ENCODE results near the gene TNFRSF8. TPM values are rescaled to one million over a fixed set of nuclear protein-coding genes. Genes with fewer than 3 reads are reported as not detected.

Gene TNFRSF8
- polyA plus RNA-seq, 1 of the 3 experiments (the other 2 are of a cell fraction), result 0.07 TPM

DNA sequence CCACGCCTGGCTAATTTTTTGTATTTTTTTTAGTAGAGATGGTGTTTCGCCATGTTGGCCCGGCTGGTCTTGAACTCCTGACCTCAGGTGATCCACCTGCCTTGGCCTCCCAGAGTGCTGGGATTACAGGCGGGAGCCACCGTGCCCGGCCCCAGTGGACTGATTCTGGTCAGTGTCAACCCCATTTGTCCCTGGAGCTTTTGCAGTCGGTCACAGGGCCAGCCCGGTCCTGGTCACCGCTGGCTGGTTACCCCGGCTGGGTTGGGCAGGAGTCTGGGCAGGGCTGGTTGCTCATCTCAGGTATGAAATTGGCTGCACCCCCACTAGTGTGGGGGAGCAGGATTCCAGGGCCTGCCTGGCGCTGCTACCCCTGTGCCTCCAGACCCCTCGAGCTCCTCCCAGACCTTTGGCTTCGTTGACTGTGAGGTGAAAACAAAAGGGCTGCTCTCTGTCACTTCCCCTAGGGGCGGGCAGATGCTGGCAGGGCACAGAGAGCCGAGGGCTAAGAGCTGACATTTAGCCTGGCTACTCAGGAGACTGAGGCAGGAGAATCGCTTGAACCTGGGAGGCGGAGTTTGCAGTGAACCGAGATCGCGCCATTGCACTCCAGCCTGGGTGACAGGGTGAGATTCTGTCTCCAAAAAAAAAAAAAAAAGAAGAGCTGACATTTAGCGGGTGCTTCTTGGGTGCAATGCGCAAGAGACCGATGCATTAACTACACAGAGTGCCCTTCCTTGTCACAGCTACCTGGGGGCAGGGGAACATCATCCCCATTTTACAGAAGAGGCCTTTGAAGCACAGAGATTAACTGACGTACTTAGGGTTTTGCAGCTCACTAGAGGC, 114.3 kb downstream of the TNFRSF8 start:
- Histone ChIP-seq H3F3A (replicated peaks; ENCODE audit: insufficient read depth) (no peaks in the 10 kb centered on the region), H3K9me2 (no peaks in the 10 kb centered on the region), H3K36me3 (replicated peaks in 1 of 2; ENCODE audit: control insufficient read depth in 1 of 2, insufficient read depth in 2 of 2, low read length in 1 of 2) (no peaks in the 10 kb centered on the region), H4K20me1 (ENCODE audit: insufficient read depth) (no peaks in the 10 kb centered on the region), H3K4me3 (ENCODE audit: low read depth in 2 of 2, low read length in 1 of 2) (no peak overlapping the region), H3K79me2 (ENCODE audit: insufficient read depth) (no peaks in the 10 kb centered on the region), H3K27me3 (ENCODE audit: insufficient read depth) (no peaks in the 10 kb centered on the region), H3K27ac (ENCODE audit: low read depth in 2 of 2, low read length in 1 of 2) (no peak overlapping the region), H3K9me3 (no peaks in the 10 kb centered on the region), H2AFZ (ENCODE audit: low read depth) (no peak overlapping the region), H3K4me1 (ENCODE audit: control insufficient read depth in 1 of 2, insufficient read depth in 2 of 2, low read depth in 1 of 2, low read length in 1 of 2) (peaks cover 6 to 7% of the 10 kb centered on the region in 2 experiments; a peak in 2 of 4 replicates), H3K4me2 (no peak overlapping the region), H3K9ac (no peak overlapping the region)
- no peak for DNase-seq
- ChIA-PET CTCF (interaction anchor here (0.6 to 4.4 kb wide), 6 partner anchors 30 to 59 kb away, joined by 3 to 29 read pairs (median 3); no protein-coding TSS in a partner anchor), POLR2A (no interaction called here)
- no peak for TF ChIP-seq CTCF (IDR thresholded peaks at IDR 0.05)
- no peak for TF ChIP-seq EP300 (IDR thresholded peaks at IDR 0.05; ENCODE audit: borderline replicate concordance in 1 of 2, low read depth in 1 of 2, low read length in 1 of 2)
- no peak for TF ChIP-seq MEF2A (IDR thresholded peaks at IDR 0.05; ENCODE audit: borderline replicate concordance, low read depth)
- no peak for TF ChIP-seq NFIC (IDR thresholded peaks at IDR 0.05; ENCODE audit: borderline replicate concordance)
- no peak for TF ChIP-seq USF1 (IDR thresholded peaks at IDR 0.05; ENCODE audit: borderline replicate concordance, low read depth)
- no peak for TF ChIP-seq RFX5 (IDR thresholded peaks at IDR 0.05; ENCODE audit: low read length)
- WGBS (ENCODE audit: low lambda C conversion rate), result 90% methylated on average over 16 of the region's 24 CpGs

GRCh38 chr1:12177999-12178441, 114.9 kb downstream of the TNFRSF8 start:
- no peaks in the 10 kb centered on the region for H3K27me3 ChIP-seq (ENCODE audit: insufficient read depth)
- no peaks in the 10 kb centered on the region for H3K36me3 ChIP-seq (replicated peaks in 1 of 2; ENCODE audit: control insufficient read depth in 1 of 2, insufficient read depth in 2 of 2, low read length in 1 of 2)
- no peaks in the 10 kb centered on the region for H3K9me3 ChIP-seq
- H3K4me1 ChIP-seq (ENCODE audit: control insufficient read depth in 1 of 2, insufficient read depth in 2 of 2, low read depth in 1 of 2, low read length in 1 of 2), result peaks cover 6 to 7% of the 10 kb centered on the region in 2 experiments; a peak in 2 of 4 replicates
- H3K9ac ChIP-seq, result no peak overlapping the region
- no peaks in the 10 kb centered on the region for H4K20me1 ChIP-seq (ENCODE audit: insufficient read depth)
- POLR2A ChIA-PET, result no interaction called here
- peak overlapping the region; percentile 51; the same call in 1 of the 2 replicates for H2AFZ ChIP-seq (ENCODE audit: low read depth)
- H3K4me3 ChIP-seq (ENCODE audit: low read depth in 2 of 2, low read length in 1 of 2), result no peak overlapping the region
- no peaks in the 10 kb centered on the region for H3K79me2 ChIP-seq (ENCODE audit: insufficient read depth)
- no peaks in the 10 kb centered on the region for H3K9me2 ChIP-seq
- no peaks in the 10 kb centered on the region for H3F3A ChIP-seq (replicated peaks; ENCODE audit: insufficient read depth)
- whole genome bisulfite sequencing (ENCODE audit: low lambda C conversion rate), result 29% methylated on average over 13 of the region's 14 CpGs
- TF ChIP-seq MXI1 (IDR thresholded peaks at IDR 0.05; ENCODE audit: low read depth, low read length), result 0 out of 2 replicates have a peak, but pooled peaks have one; percentile 17
- peak; percentile 87 for TF ChIP-seq NFIC (IDR thresholded peaks at IDR 0.05; ENCODE audit: borderline replicate concordance)
- TF ChIP-seq USF1 (IDR thresholded peaks at IDR 0.05; ENCODE audit: borderline replicate concordance, low read depth), result no peak
- TF ChIP-seq PBX3 (IDR thresholded peaks at IDR 0.05), result peak; percentile 42
- TF ChIP-seq TCF12 (IDR thresholded peaks at IDR 0.05), result peak; percentile 53; the same call in 1 of the 2 replicates
- TF ChIP-seq EP300 (IDR thresholded peaks at IDR 0.05; ENCODE audit: borderline replicate concordance in 1 of 2, low read depth in 1 of 2, low read length in 1 of 2), result no peak
- no peak for TF ChIP-seq RAD21 (IDR thresholded peaks at IDR 0.05; ENCODE audit: low read length)
- TF ChIP-seq TAF1 (IDR thresholded peaks at IDR 0.05; ENCODE audit: borderline replicate concordance, low read depth, low read length), result no peak
- peak; percentile 37; the same call in 1 of the 2 replicates for TF ChIP-seq FOSL2 (IDR thresholded peaks at IDR 0.05; ENCODE audit: borderline replicate concordance, low read depth)
- no peak overlapping the region for H3K4me2 ChIP-seq
- CTCF ChIA-PET, result interaction anchor here (0.6 to 4.4 kb wide), 6 partner anchors 29 to 60 kb away, joined by 3 to 29 read pairs (median 3); no protein-coding TSS in a partner anchor
- DNase-seq, result peak; percentile 62
- H3K27ac ChIP-seq (ENCODE audit: low read depth in 2 of 2, low read length in 1 of 2), result no peak overlapping the region
